Measurements from ENCODE around the gene GNAO1.

GNAO1 gene

DNA sequence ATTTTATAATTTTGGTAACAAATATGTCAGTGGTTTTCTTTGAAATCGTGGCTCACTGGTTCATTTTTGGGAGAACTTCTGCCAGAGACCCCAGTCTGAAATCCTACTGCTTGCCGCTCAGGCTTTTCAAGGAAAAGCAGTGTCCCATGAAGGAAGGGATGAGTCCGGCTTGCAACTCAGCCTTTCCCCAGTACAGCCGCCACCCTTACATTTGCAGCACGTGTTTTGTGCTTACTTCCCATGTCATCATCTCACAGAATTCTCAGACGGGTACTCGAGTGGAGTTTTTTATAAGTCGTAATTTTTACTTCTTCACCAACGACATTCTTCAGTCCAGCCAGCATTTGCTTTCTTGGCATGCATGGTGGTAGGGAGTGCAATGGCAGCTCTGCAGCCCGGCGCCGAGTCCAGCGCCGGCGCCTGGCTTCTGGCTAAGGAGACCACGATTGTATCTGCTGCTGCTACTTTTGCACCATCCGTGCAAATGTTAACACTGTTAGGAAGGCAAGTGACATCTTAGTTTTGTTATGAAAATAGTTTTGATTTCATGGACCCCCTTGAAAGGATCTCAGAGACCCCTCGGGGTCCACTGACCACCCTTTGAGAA, 123.1 kb downstream of the GNAO1 start:
- H3K4me1 ChIP-seq, result peaks cover 0 to 12% (median 4%) of the 10 kb centered on the region in 4 donors
- no peaks in the 10 kb centered on the region for H3K27me3 ChIP-seq
- no peak overlapping the region for H3K27ac ChIP-seq
- DNase-seq, result no peak
- intact Hi-C loops (cut with DNase I; ENCODE audit: low total_unique reads), result no loop called here
- H3K4me3 ChIP-seq, result no peak overlapping the region
- TF ChIP-seq, protein P1, sequence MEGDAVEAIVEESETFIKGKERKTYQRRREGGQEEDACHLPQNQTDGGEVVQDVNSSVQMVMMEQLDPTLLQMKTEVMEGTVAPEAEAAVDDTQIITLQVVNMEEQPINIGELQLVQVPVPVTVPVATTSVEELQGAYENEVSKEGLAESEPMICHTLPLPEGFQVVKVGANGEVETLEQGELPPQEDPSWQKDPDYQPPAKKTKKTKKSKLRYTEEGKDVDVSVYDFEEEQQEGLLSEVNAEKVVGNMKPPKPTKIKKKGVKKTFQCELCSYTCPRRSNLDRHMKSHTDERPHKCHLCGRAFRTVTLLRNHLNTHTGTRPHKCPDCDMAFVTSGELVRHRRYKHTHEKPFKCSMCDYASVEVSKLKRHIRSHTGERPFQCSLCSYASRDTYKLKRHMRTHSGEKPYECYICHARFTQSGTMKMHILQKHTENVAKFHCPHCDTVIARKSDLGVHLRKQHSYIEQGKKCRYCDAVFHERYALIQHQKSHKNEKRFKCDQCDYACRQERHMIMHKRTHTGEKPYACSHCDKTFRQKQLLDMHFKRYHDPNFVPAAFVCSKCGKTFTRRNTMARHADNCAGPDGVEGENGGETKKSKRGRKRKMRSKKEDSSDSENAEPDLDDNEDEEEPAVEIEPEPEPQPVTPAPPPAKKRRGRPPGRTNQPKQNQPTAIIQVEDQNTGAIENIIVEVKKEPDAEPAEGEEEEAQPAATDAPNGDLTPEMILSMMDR (IDR thresholded peaks at IDR 0.05), result no peak
- no peaks in the 10 kb centered on the region for H3K9me3 ChIP-seq
- no peaks in the 10 kb centered on the region for H3K36me3 ChIP-seq

DNA sequence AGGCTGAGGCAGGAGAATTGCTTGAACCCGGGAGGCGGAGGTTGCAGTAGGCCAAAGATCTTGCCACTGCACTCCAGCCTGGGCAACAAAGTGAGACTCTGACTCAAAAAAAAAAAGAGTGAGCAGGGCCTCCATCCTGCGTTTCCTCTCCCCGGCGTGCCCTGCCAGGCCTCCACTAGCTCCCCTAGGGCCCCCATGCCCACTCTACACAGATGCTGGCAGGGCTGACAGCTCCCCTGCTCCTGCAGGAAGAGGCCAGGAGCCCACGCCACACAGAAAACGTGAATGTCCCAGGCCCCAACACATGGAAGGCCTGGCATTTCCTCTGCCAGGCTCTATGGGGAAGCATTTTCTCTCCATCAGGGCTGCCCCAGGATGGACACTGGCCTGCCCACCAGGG, 124.7 kb downstream of the GNAO1 start:
- intact Hi-C loops (cut with DNase I; ENCODE audit: low total_unique reads), result loop anchor here (5.0 kb wide), 1 partner anchor 369 kb away; no protein-coding TSS in a partner anchor

DNA sequence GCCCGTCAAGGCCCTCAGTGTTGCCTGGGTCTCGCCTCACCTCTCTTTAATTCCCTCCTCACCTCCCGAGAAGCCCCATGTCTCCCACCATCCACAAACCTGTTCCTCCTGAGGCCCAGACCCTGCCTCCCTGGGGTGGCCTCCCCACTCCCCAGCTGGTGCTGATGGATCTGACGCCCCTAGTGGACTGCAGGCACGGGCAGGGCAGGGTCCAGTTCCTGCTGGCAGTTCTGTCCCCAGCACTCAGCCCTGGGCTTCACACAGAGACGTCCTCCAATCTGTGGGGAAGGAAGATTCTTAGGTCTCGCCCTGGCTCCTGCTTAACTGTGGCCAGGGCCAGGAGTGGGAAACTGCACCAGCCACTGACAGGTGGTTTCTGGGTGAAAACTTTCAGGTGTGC, 125.3 kb downstream of the GNAO1 start:
- TF ChIP-seq, protein P1 (IDR thresholded peaks at IDR 0.05), result no peak
- Histone ChIP-seq H3K9me3 (no peaks in the 10 kb centered on the region), H3K4me3 (no peak overlapping the region), H3K27ac (no peak overlapping the region), H3K27me3 (no peaks in the 10 kb centered on the region), H3K4me1 (peaks cover 0 to 12% (median 4%) of the 10 kb centered on the region in 4 donors), H3K36me3 (no peaks in the 10 kb centered on the region)
- intact Hi-C loops (cut with DNase I; ENCODE audit: low total_unique reads), result loop anchor here (5.0 kb wide), 1 partner anchor 369 kb away; no protein-coding TSS in a partner anchor
- no peak for DNase-seq

More for the DNA sequence above, 124.7 kb downstream of the GNAO1 start:
- TF ChIP-seq, protein P1 (IDR thresholded peaks at IDR 0.05), result no peak
- Histone ChIP-seq H3K27ac (no peak overlapping the region), H3K9me3 (no peaks in the 10 kb centered on the region), H3K36me3 (no peaks in the 10 kb centered on the region), H3K27me3 (no peaks in the 10 kb centered on the region), H3K4me1 (peaks cover 0 to 12% (median 4%) of the 10 kb centered on the region in 4 donors), H3K4me3 (no peak overlapping the region)
- no peak for DNase-seq

DNA sequence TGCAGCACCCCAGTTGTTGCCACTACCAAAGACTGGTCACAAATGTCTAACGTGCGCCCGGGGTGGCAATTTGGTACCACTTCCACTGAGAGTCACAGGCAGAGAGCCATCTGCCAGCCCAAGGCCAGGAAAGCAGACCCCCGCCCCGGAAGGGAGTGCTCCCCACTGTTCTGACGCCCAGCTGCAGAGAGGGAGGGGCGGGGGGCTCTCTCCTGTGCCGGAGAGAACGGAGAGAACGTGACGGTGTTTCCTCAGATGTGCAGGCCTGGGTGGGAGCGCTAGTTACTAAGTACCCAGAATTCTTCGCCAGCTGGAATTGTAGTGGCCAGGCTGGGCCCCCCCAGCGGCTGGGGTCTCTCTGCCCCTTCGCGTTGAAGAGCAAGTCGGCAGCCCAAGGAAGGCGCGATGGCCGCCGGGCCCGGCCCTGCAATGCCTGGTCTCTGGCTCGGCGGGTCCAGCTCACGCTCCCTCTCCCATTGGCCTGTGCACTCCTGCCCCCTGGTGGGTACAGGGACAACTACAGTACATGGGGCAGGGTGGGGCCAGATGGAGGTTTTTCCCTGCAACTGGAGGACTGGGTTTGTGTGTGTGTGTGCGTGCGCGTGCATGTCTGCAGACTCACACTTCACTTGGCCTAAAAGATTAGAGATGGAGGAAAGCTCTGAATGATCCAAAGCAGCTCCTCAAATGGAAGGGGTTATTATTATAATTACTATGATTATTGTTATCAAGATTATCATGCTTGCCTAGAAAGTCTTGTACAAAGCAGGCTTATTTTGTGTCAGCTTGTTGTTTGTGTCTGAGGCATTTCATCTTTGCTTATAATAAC, 126.9 kb downstream of the GNAO1 start:
- Histone ChIP-seq H3K36me3 (no peaks in the 10 kb centered on the region), H3K4me3 (peak overlapping the region; percentile 35 to 38), H3K9me3 (no peaks in the 10 kb centered on the region), H3K27ac (no peak overlapping the region), H3K4me1 (peaks cover 0 to 12% (median 4%) of the 10 kb centered on the region in 4 donors), H3K27me3 (no peaks in the 10 kb centered on the region)
- intact Hi-C loops (cut with DNase I; ENCODE audit: low total_unique reads), result loop anchor here (5.0 kb wide), 1 partner anchor 371 kb away; no protein-coding TSS in a partner anchor
- DNase-seq, result peak; percentile 82 to 89
- TF ChIP-seq, protein P1 (IDR thresholded peaks at IDR 0.05), result peak; percentile 94 to 97

GRCh38 chr16:56318827-56319140, 127.5 kb downstream of the GNAO1 start:
- Histone ChIP-seq H3K4me3 (no peak overlapping the region), H3K27ac (no peak overlapping the region), H3K9me3 (no peaks in the 10 kb centered on the region), H3K27me3 (no peaks in the 10 kb centered on the region), H3K36me3 (no peaks in the 10 kb centered on the region), H3K4me1 (peaks cover 0 to 12% (median 4%) of the 10 kb centered on the region in 4 donors)
- intact Hi-C loops (cut with DNase I; ENCODE audit: low total_unique reads), result loop anchor here (5.0 kb wide), 1 partner anchor 371 kb away; no protein-coding TSS in a partner anchor
- TF ChIP-seq, protein P1 (IDR thresholded peaks at IDR 0.05), result no peak
- DNase-seq, result no peak
